Type B pancreatic cell (in vitro differentiated cells): ENCODE measurements around the gene ARL10. TPM values are rescaled to one million over a fixed set of nuclear protein-coding genes. Genes with fewer than 3 reads are reported as not detected.

Experiments
- DNase-seq: peaks from one replicate; pipeline ENCODE4 v3.0.0; 2021; ENCODE audit warnings: mixed read lengths; ENCODE audit not compliant: unreplicated experiment; ENCODE audit errors: extremely low spot score
- H3K27ac Mint-ChIP-seq: 2 replicates; pipeline ENCODE4 v1.8.0; 2021; ENCODE audit warnings: mild to moderate bottlenecking, mixed read lengths
- H3K27me3 Mint-ChIP-seq: 2 replicates; pipeline ENCODE4 v1.8.0; 2021; ENCODE audit warnings: mixed read lengths
- H3K36me3 Mint-ChIP-seq: 2 replicates; pipeline ENCODE4 v1.8.0; 2021; ENCODE audit warnings: mixed read lengths
- H3K4me1 Mint-ChIP-seq: one replicate; pipeline ENCODE4 v1.8.0; 2021; ENCODE audit warnings: mixed read lengths; ENCODE audit not compliant: unreplicated experiment
- H3K4me3 Mint-ChIP-seq: 2 replicates; pipeline ENCODE4 v1.8.0; 2021; ENCODE audit warnings: mild to moderate bottlenecking, mixed read lengths
- H3K9me3 Mint-ChIP-seq: 2 replicates; pipeline ENCODE4 v1.8.0; 2021; ENCODE audit warnings: mixed read lengths
- CTCF ChIP-seq: fragments of 200-600 bp; sonication (generic); conservative IDR thresholded peaks from 2 replicates; pipeline ENCODE4 v1.5.0; 2021; ENCODE audit warnings: antibody characterized with exemption, mild to moderate bottlenecking
- total RNA-seq: library from RNA; stranded (reverse); gene quantifications from 2 replicates; pipeline ENCODE4 v1.2.1, GENCODE V29; 2021; ENCODE audit warnings: low replicate concordance

ARL10 gene
- total RNA-seq, 1 donor from 2014 or later, result 23.4 TPM

GRCh38 chr5:176334031-176334770 is 31.1 kb upstream of the ARL10 start:
- Mint-ChIP-seq H3K4me1 (no peaks in the 10 kb centered on the region), H3K27ac (no peak overlapping the region), H3K36me3 (peaks cover 19% of the 10 kb centered on the region), H3K9me3 (peaks cover 5% of the 10 kb centered on the region), H3K4me3 (no peak overlapping the region), H3K27me3 (no peaks in the 10 kb centered on the region)
- DNase-seq, result no peak
- no peak for TF ChIP-seq CTCF

- Mint-ChIP-seq H3K4me1 (no peaks in the 10 kb centered on the region), H3K9me3 (peaks cover 5% of the 10 kb centered on the region), H3K27me3 (no peaks in the 10 kb centered on the region), H3K36me3 (peaks cover 24% of the 10 kb centered on the region), H3K4me3 (no peak overlapping the region), H3K27ac (no peak overlapping the region)
- no peak for DNase-seq
- no peak for TF ChIP-seq CTCF
Measured at GRCh38 chr5:176337913-176338312, 27.4 kb upstream of the ARL10 start.

- DNase-seq, result no peak
- peaks cover 23% of the 10 kb centered on the region for H3K36me3 Mint-ChIP-seq
- H3K4me3 Mint-ChIP-seq, result no peak overlapping the region
- no peaks in the 10 kb centered on the region for H3K4me1 Mint-ChIP-seq
- no peak overlapping the region for H3K27ac Mint-ChIP-seq
- TF ChIP-seq CTCF, result no peak
- no peaks in the 10 kb centered on the region for H3K27me3 Mint-ChIP-seq
- no peaks in the 10 kb centered on the region for H3K9me3 Mint-ChIP-seq
Measured at GRCh38 chr5:176339304-176339703, 26.0 kb upstream of the ARL10 start.

GRCh38 chr5:176341325-176342157 is 23.7 kb upstream of the ARL10 start:
- no peak for TF ChIP-seq CTCF
- no peaks in the 10 kb centered on the region for H3K27me3 Mint-ChIP-seq
- H3K4me1 Mint-ChIP-seq, result no peaks in the 10 kb centered on the region
- no peak overlapping the region for H3K4me3 Mint-ChIP-seq
- H3K27ac Mint-ChIP-seq, result no peak overlapping the region
- no peaks in the 10 kb centered on the region for H3K9me3 Mint-ChIP-seq
- peaks cover 28% of the 10 kb centered on the region for H3K36me3 Mint-ChIP-seq
- no peak for DNase-seq

- Mint-ChIP-seq H3K36me3 (peaks cover 30% of the 10 kb centered on the region), H3K27ac (no peak overlapping the region), H3K4me3 (no peak overlapping the region), H3K4me1 (no peaks in the 10 kb centered on the region), H3K9me3 (no peaks in the 10 kb centered on the region), H3K27me3 (no peaks in the 10 kb centered on the region)
- TF ChIP-seq CTCF, result no peak
- DNase-seq, result no peak
Measured at GRCh38 chr5:176342158-176342483, 23.2 kb upstream of the ARL10 start.
